HepG2 (cell line): ENCODE data around the gene DUS3L.
"Not testable (repeated sequence)": the region's sequence is repeated elsewhere in the genome, so short reads cannot be mapped to it uniquely, and the experiment has no call there.

Experiments used
- ASH2L ChIP-seq: fragments of 300-600, 200-600 bp; sonication (generic); IDR thresholded peaks from 2 replicates; pipeline ENCODE4 v1.7.0; 2017; ENCODE audit warnings: low read depth, mild to moderate bottlenecking, moderate library complexity, mixed read lengths, low read length; ENCODE audit not compliant: insufficient read length
- FOXM1 ChIP-seq: sonication (generic); formaldehyde crosslinking; IDR thresholded peaks from 2 replicates; pipeline ENCODE4 v1.5.0; 2020; ENCODE audit warnings: missing genetic modification reagents
- KLF6 ChIP-seq: IDR thresholded peaks from 2 replicates; pipeline ENCODE4 v1.8.0; 2016; ENCODE audit warnings: missing biosample characterization, missing genetic modification reagents
- NFIC ChIP-seq: IDR thresholded peaks from 2 replicates; pipeline ENCODE4 v1.6.1; 2012; ENCODE audit warnings: mild to moderate bottlenecking, low read length, inconsistent platforms
- PHF20 ChIP-seq: sonication (generic); formaldehyde crosslinking; IDR thresholded peaks from 2 replicates; pipeline ENCODE4 v1.5.0; 2020; ENCODE audit warnings: mild to moderate bottlenecking, missing genetic modification reagents
- POLR2A ChIP-seq, 2 experiments: IDR thresholded peaks; 2 replicates each; pipeline ENCODE4 v1.6.1; 2011; ENCODE audit warnings: low read depth in 2 of 2, low read length in 2 of 2, mild to moderate bottlenecking in 1 of 2, moderate library complexity in 1 of 2; ENCODE audit not compliant: insufficient read depth in 1 of 2
- SMAD1 ChIP-seq: sonication (generic); formaldehyde crosslinking; IDR thresholded peaks from 2 replicates; pipeline ENCODE4 v1.4.0; 2020; ENCODE audit warnings: missing genetic modification reagents, low read depth, mild to moderate bottlenecking, borderline replicate concordance
- ZFP36 ChIP-seq: fragments of 150-350 bp; IDR thresholded peaks from 2 replicates; pipeline ENCODE4 v1.6.1; 2018; ENCODE audit warnings: borderline replicate concordance, low read length, low read depth; ENCODE audit not compliant: partially characterized antibody
- TF ChIP-seq, protein P1 (sequence below): sonication (generic); formaldehyde crosslinking; IDR thresholded peaks from 2 replicates; pipeline ENCODE4 v1.5.0; 2020; ENCODE audit warnings: mild to moderate bottlenecking, missing genetic modification reagents, moderate library complexity
- TF ChIP-seq, protein P2 (sequence below): sonication (generic); formaldehyde crosslinking; IDR thresholded peaks from 2 replicates; pipeline ENCODE4 v1.9.0; 2021; ENCODE audit warnings: mild to moderate bottlenecking, missing genetic modification reagents
- TF ChIP-seq, protein P3 (sequence below): sonication (generic); formaldehyde crosslinking; IDR thresholded peaks from 2 replicates; pipeline ENCODE4 v1.4.0; 2020; ENCODE audit warnings: missing genetic modification reagents, low read depth, mild to moderate bottlenecking, borderline replicate concordance
- TF ChIP-seq, protein P4 (sequence below): sonication (generic); formaldehyde crosslinking; IDR thresholded peaks from 2 replicates; pipeline ENCODE4 v1.8.1; 2023; ENCODE audit warnings: missing genetic modification reagents, inconsistent platforms, borderline replicate concordance

DNA sequence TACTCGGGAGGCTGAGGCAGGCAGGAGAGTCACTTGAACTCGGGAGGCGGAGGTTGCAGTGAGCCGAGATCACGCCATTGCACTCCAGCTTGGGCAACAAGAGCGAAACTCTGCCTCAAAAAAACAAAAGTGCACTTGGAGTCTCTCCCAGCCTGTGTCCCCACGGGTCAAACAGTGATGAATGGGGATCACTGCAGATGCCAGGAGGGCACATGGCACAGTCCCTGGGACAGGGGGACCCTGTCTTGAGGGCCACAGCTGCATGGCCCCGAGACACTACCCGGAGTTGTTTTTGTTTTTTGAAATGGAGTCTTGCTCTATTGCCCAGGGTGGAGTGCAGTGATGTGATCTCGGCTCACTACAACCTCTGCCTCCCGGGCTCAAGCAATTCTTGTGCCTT lies 10.0 kb downstream of the DUS3L start:
- TF ChIP-seq, protein P1, sequence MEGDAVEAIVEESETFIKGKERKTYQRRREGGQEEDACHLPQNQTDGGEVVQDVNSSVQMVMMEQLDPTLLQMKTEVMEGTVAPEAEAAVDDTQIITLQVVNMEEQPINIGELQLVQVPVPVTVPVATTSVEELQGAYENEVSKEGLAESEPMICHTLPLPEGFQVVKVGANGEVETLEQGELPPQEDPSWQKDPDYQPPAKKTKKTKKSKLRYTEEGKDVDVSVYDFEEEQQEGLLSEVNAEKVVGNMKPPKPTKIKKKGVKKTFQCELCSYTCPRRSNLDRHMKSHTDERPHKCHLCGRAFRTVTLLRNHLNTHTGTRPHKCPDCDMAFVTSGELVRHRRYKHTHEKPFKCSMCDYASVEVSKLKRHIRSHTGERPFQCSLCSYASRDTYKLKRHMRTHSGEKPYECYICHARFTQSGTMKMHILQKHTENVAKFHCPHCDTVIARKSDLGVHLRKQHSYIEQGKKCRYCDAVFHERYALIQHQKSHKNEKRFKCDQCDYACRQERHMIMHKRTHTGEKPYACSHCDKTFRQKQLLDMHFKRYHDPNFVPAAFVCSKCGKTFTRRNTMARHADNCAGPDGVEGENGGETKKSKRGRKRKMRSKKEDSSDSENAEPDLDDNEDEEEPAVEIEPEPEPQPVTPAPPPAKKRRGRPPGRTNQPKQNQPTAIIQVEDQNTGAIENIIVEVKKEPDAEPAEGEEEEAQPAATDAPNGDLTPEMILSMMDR = not testable (repeated sequence)
- TF ChIP-seq SMAD1; NFIC; PHF20 (CRISPR knock-in tag); KLF6 (CRISPR knock-in tag); POLR2A (IDR thresholded peaks at IDR 0.05; ENCODE audit: insufficient read depth in 1 of 2, low read depth in 2 of 2, low read length in 2 of 2); FOXM1 (CRISPR knock-in tag); ZFP36; ASH2L: not testable (repeated sequence)
- TF ChIP-seq, protein P2, sequence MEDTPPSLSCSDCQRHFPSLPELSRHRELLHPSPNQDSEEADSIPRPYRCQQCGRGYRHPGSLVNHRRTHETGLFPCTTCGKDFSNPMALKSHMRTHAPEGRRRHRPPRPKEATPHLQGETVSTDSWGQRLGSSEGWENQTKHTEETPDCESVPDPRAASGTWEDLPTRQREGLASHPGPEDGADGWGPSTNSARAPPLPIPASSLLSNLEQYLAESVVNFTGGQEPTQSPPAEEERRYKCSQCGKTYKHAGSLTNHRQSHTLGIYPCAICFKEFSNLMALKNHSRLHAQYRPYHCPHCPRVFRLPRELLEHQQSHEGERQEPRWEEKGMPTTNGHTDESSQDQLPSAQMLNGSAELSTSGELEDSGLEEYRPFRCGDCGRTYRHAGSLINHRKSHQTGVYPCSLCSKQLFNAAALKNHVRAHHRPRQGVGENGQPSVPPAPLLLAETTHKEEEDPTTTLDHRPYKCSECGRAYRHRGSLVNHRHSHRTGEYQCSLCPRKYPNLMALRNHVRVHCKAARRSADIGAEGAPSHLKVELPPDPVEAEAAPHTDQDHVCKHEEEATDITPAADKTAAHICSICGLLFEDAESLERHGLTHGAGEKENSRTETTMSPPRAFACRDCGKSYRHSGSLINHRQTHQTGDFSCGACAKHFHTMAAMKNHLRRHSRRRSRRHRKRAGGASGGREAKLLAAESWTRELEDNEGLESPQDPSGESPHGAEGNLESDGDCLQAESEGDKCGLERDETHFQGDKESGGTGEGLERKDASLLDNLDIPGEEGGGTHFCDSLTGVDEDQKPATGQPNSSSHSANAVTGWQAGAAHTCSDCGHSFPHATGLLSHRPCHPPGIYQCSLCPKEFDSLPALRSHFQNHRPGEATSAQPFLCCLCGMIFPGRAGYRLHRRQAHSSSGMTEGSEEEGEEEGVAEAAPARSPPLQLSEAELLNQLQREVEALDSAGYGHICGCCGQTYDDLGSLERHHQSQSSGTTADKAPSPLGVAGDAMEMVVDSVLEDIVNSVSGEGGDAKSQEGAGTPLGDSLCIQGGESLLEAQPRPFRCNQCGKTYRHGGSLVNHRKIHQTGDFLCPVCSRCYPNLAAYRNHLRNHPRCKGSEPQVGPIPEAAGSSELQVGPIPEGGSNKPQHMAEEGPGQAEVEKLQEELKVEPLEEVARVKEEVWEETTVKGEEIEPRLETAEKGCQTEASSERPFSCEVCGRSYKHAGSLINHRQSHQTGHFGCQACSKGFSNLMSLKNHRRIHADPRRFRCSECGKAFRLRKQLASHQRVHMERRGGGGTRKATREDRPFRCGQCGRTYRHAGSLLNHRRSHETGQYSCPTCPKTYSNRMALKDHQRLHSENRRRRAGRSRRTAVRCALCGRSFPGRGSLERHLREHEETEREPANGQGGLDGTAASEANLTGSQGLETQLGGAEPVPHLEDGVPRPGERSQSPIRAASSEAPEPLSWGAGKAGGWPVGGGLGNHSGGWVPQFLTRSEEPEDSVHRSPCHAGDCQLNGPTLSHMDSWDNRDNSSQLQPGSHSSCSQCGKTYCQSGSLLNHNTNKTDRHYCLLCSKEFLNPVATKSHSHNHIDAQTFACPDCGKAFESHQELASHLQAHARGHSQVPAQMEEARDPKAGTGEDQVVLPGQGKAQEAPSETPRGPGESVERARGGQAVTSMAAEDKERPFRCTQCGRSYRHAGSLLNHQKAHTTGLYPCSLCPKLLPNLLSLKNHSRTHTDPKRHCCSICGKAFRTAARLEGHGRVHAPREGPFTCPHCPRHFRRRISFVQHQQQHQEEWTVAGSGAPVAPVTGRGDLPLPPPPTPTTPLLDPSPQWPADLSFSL (CRISPR knock-in tag) = not testable (repeated sequence)
- TF ChIP-seq, protein P3, sequence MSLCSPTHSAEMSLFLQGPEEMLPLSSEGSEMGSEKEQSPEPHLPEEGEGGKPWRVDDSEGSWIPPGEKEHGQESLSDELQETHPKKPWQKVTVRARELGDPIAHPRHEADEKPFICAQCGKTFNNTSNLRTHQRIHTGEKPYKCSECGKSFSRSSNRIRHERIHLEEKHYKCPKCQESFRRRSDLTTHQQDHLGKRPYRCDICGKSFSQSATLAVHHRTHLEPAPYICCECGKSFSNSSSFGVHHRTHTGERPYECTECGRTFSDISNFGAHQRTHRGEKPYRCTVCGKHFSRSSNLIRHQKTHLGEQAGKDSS = not testable (repeated sequence)
- TF ChIP-seq, protein P4, sequence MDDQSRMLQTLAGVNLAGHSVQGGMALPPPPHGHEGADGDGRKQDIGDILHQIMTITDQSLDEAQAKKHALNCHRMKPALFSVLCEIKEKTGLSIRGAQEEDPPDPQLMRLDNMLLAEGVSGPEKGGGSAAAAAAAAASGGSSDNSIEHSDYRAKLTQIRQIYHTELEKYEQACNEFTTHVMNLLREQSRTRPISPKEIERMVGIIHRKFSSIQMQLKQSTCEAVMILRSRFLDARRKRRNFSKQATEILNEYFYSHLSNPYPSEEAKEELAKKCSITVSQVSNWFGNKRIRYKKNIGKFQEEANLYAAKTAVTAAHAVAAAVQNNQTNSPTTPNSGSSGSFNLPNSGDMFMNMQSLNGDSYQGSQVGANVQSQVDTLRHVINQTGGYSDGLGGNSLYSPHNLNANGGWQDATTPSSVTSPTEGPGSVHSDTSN (CRISPR knock-in tag) = not testable (repeated sequence)
